Esophagus muscularis mucosa (tissue), 3 donors: ENCODE measurements around the gene PPP1R16B.

Source experiments
- CTCF ChIP-seq, 3 experiments: fragments of 200-600 bp in 2 of 3; fragments of 450-650 bp in 1 of 3; sonication (generic) in 2 of 3; IDR thresholded peaks; one replicate each; pipeline ENCODE4 v1.5.1; 2017 to 2019; ENCODE audit warnings: antibody characterized with exemption in 3 of 3, mild to moderate bottlenecking in 2 of 3, moderate library complexity in 1 of 3
- POLR2AphosphoS5 ChIP-seq, 2 donors: sonication (generic); formaldehyde crosslinking; IDR thresholded peaks; one replicate each; pipeline ENCODE4 v1.6.1; 2017; ENCODE audit warnings: antibody characterized with exemption in 2 of 2

- no peak for TF ChIP-seq CTCF (IDR thresholded peaks at IDR 0.05)
- TF ChIP-seq POLR2AphosphoS5 (IDR thresholded peaks at IDR 0.05) = no peak
Measured at GRCh38 chr20:38854654-38855066, 49.2 kb downstream of the PPP1R16B start.
